CD14-positive monocyte (primary cell): ENCODE data around the gene PDP2. TPM values are rescaled to one million over a fixed set of nuclear protein-coding genes. Genes with fewer than 3 reads are reported as not detected.

Experiments used
- DNase-seq, 3 donors: peaks; one replicate each; pipeline ENCODE4 v3.0.0-alpha.2; 2011 to 2022
- H2AFZ ChIP-seq: 2 replicates; pipeline ENCODE4 v1.6.0; 2012; ENCODE audit warnings: mild to moderate bottlenecking, low read depth, low read length, inconsistent platforms; ENCODE audit not compliant: insufficient read depth, poor library complexity, severe bottlenecking
- H3K27ac ChIP-seq, 2 donors: 1 replicate in 1 of 2; 2 replicates in 1 of 2; pipeline ENCODE4 v1.5.1; 2012 to 2013; ENCODE audit warnings: low read length in 2 of 2, control low read depth in 1 of 2, inconsistent platforms in 1 of 2, low read depth in 1 of 2, mild to moderate bottlenecking in 1 of 2
- H3K27me3 ChIP-seq, 2 donors: one replicate each; pipeline versions ENCODE4 v1.6.0 to v1.6.1; 2011 to 2013; ENCODE audit warnings: low read length in 2 of 2; ENCODE audit not compliant: control insufficient read depth in 2 of 2, insufficient read depth in 2 of 2
- H3K36me3 ChIP-seq, 2 donors: replicated peaks in 1 of 2; 1 replicate in 1 of 2; 2 replicates in 1 of 2; pipeline versions ENCODE4 v1.5.1 to v1.6.1; 2012 to 2013; ENCODE audit warnings: low read length in 2 of 2, control low read depth in 1 of 2, inconsistent platforms in 1 of 2, mild to moderate bottlenecking in 1 of 2; ENCODE audit not compliant: insufficient read depth in 2 of 2, control insufficient read depth in 1 of 2
- H3K4me1 ChIP-seq, 2 donors: 1 replicate in 1 of 2; 2 replicates in 1 of 2; pipeline versions ENCODE4 v1.5.1 to v1.6.1; 2012 to 2013; ENCODE audit warnings: low read length in 2 of 2, control low read depth in 1 of 2, inconsistent platforms in 1 of 2, mild to moderate bottlenecking in 1 of 2, moderate library complexity in 1 of 2; ENCODE audit not compliant: insufficient read depth in 2 of 2, control insufficient read depth in 1 of 2
- H3K4me2 ChIP-seq: replicated peaks from 2 replicates; pipeline ENCODE3; 2012; ENCODE audit warnings: low read length, moderate library complexity, mild to moderate bottlenecking; ENCODE audit not compliant: poor library complexity, severe bottlenecking; ENCODE audit errors: extremely low read depth
- H3K4me3 ChIP-seq, 3 experiments: fragments of 200-600 bp in 1 of 3; sonication (generic) in 1 of 3; replicated peaks in 1 of 3; 1 replicate in 2 of 3; 2 replicates in 1 of 3; pipeline ENCODE4 v1.5.1; 2011 to 2013; ENCODE audit warnings: low read length in 3 of 3, mild to moderate bottlenecking in 3 of 3, control low read depth in 2 of 3, low read depth in 2 of 3, inconsistent platforms in 1 of 3, moderate library complexity in 1 of 3
- H3K79me2 ChIP-seq: 2 replicates; pipeline ENCODE4 v1.6.0; 2012; ENCODE audit warnings: mild to moderate bottlenecking, control low read depth, inconsistent platforms, low read length, moderate library complexity; ENCODE audit not compliant: insufficient read depth
- H3K9ac ChIP-seq: 2 replicates; pipeline ENCODE4 v1.6.0; 2017; ENCODE audit warnings: low read length, mild to moderate bottlenecking; ENCODE audit not compliant: insufficient read depth, poor library complexity, severe bottlenecking
- H3K9me3 ChIP-seq, 2 donors: replicated peaks in 1 of 2; 1 replicate in 1 of 2; 2 replicates in 1 of 2; pipeline versions ENCODE4 v1.5.1 to v1.6.1; 2012 to 2013; ENCODE audit warnings: low read length in 2 of 2, control low read depth in 1 of 2; ENCODE audit not compliant: control insufficient read depth in 1 of 2, insufficient read depth in 1 of 2
- H4K20me1 ChIP-seq: 2 replicates; pipeline ENCODE4 v1.6.0; 2012; ENCODE audit warnings: mild to moderate bottlenecking, low read length, control low read depth, moderate library complexity; ENCODE audit not compliant: insufficient read depth
- H3K27ac Mint-ChIP-seq, 7 donors: one replicate each; pipeline ENCODE4 v1.8.0; 2020; ENCODE audit warnings: mild to moderate bottlenecking in 7 of 7, mixed read lengths in 7 of 7, moderate library complexity in 6 of 7, inconsistent platforms in 2 of 7
- H3K27me3 Mint-ChIP-seq, 3 donors: one replicate each; pipeline ENCODE4 v1.8.0; 2021 to 2022; ENCODE audit warnings: low read depth in 3 of 3, mild to moderate bottlenecking in 3 of 3, mixed read lengths in 3 of 3, moderate library complexity in 3 of 3, inconsistent platforms in 1 of 3
- H3K36me3 Mint-ChIP-seq, 2 donors: one replicate each; pipeline ENCODE4 v1.8.0; 2020; ENCODE audit warnings: mixed read lengths in 2 of 2, inconsistent platforms in 1 of 2, mild to moderate bottlenecking in 1 of 2
- H3K4me1 Mint-ChIP-seq: one replicate; pipeline ENCODE4 v1.8.0; 2020; ENCODE audit warnings: mild to moderate bottlenecking, mixed read lengths
- H3K4me3 Mint-ChIP-seq, 2 donors: one replicate each; pipeline ENCODE4 v1.8.0; 2020; ENCODE audit warnings: mild to moderate bottlenecking in 2 of 2, mixed read lengths in 2 of 2, moderate library complexity in 1 of 2
- H3K9me3 Mint-ChIP-seq, 7 donors: one replicate each; pipeline ENCODE4 v1.8.0; 2020 to 2022; ENCODE audit warnings: mixed read lengths in 7 of 7, mild to moderate bottlenecking in 6 of 7, moderate library complexity in 6 of 7, inconsistent platforms in 2 of 7
- CTCF ChIP-seq: fragments of 200-600 bp; IDR thresholded peaks from one replicate; pipeline ENCODE4 v1.8.0; 2022; ENCODE audit warnings: antibody characterized with exemption, mild to moderate bottlenecking
- WGBS: methylation state at CpG from one replicate; pipeline ENCODE4 v1.1.5; 2013; ENCODE audit warnings: missing lambda C conversion rate; ENCODE audit not compliant: insufficient coverage; 5-methylcytosine and 5-hydroxymethylcytosine counted together
- intact Hi-C, 2 donors: fragments of 100-400 bp; cut with micrococcal nuclease; formaldehyde crosslinking; loops; one replicate each; pipeline versions ENCODE4 v1.15.0 to v1.15.1; 2023
- polyA plus RNA-seq, 3 donors: library from polyadenylated mRNA; depleted of rRNA in 1 of 3; unstranded in 2 of 3; stranded (reverse) in 1 of 3; fragments of 300-500 nt in 2 of 3; fragments of >200 nt in 1 of 3; fragmentation: Illumina TruSeq in 2 of 3; gene quantifications; 1 replicate in 2 of 3; 2 replicates in 1 of 3; pipeline ENCODE4 v1.2.3, GENCODE V29; 2012 to 2021

The PDP2 gene
- polyA plus RNA-seq, 3 donors, result 1.1 TPM; not detected in 2

GRCh38 chr16:66935314-66936011 is 55.1 kb downstream of the PDP2 start, which contains the start of gene CES2:
Gene CES2, plus strand, starts transcription at chr16:66935516. Its CDS starts 120 bp downstream, at chr16:66935636.
- Histone ChIP-seq H2AFZ (peak within 1 kb of the TSS; percentile 97), H3K4me3 (peak within 1 kb of the TSS; percentile 50 to 100 (median 74)), H3K27ac (peak within 1 kb of the TSS; percentile 60 to 93), H3K79me2 (peaks cover 55% of the 10 kb centered on the region), H3K9me3 (no peaks in the 10 kb centered on the region), H3K27me3 (no peaks in the 10 kb centered on the region), H3K9ac (peak within 1 kb of the TSS; percentile 89), H3K4me2 (peak within 1 kb of the TSS; percentile 98), H4K20me1 (peaks cover 60% of the 10 kb centered on the region), H3K36me3 (peaks cover 35 to 51% of the 10 kb centered on the region in 2 donors), H3K4me1 (peaks cover 24 to 38% of the 10 kb centered on the region in 2 donors)
- peaks cover 0 to 2% (median 1%) of the 10 kb centered on the region in 3 donors for H3K27me3 Mint-ChIP-seq
- peaks cover 0 to 2% (median 0%) of the 10 kb centered on the region in 7 donors for H3K9me3 Mint-ChIP-seq
- H3K36me3 Mint-ChIP-seq, result peaks cover 46 to 62% of the 10 kb centered on the region in 2 donors
- H3K4me3 Mint-ChIP-seq, result peak within 1 kb of the TSS; percentile 96 to 97
- H3K27ac Mint-ChIP-seq, result peak within 1 kb of the TSS; percentile 91 to 97 (median 94)
- TF ChIP-seq CTCF, result no peak
- H3K4me1 Mint-ChIP-seq, result peaks cover 51% of the 10 kb centered on the region
- 62% methylated on average over 36 of the region's 44 CpGs for WGBS
- DNase-seq, result no peak
- intact Hi-C loops, result no loop called here

- Histone ChIP-seq H3K27ac (no peak overlapping the region), H3K4me2 (no peak overlapping the region), H4K20me1 (peaks cover 67% of the 10 kb centered on the region), H3K27me3 (no peaks in the 10 kb centered on the region), H2AFZ (no peak overlapping the region), H3K79me2 (peaks cover 55% of the 10 kb centered on the region), H3K36me3 (peaks cover 45 to 58% of the 10 kb centered on the region in 2 donors), H3K4me1 (peaks cover 24 to 38% of the 10 kb centered on the region in 2 donors), H3K4me3 (no peak overlapping the region), H3K9ac (no peak overlapping the region), H3K9me3 (no peaks in the 10 kb centered on the region)
- peaks cover 54 to 66% of the 10 kb centered on the region in 2 donors for H3K36me3 Mint-ChIP-seq
- H3K4me1 Mint-ChIP-seq, result peaks cover 51% of the 10 kb centered on the region
- H3K9me3 Mint-ChIP-seq, result peaks cover 0 to 2% (median 0%) of the 10 kb centered on the region in 7 donors
- intact Hi-C loops, result no loop called here
- peak overlapping the region in 3 of 7 donors; percentile 17 to 66 (median 62) for H3K27ac Mint-ChIP-seq
- TF ChIP-seq CTCF, result no peak
- WGBS, result 92% methylated on average over 6 of the region's 6 CpGs
- H3K27me3 Mint-ChIP-seq, result peaks cover 0 to 2% (median 1%) of the 10 kb centered on the region in 3 donors
- DNase-seq, result no peak
- no peak overlapping the region for H3K4me3 Mint-ChIP-seq
These were observed 56.1 kb downstream of the PDP2 start for GRCh38 chr16:66936462-66936861.
